Endothelial cell of umbilical vein (primary cell): ENCODE results near the gene CD80. TPM values are rescaled to one million over a fixed set of nuclear protein-coding genes. Genes with fewer than 3 reads are reported as not detected.

Experiments
- BruUV-seq: library from RNA; stranded (reverse); fragments of 400-500 nt; replicated peaks from 2 replicates; lab custom pipeline; 2021; lab: Mats Ljungman, UMichigan
- CTCF ChIA-PET: fragments of 300-600, 350-600 bp; sonication (Branson Sonifier 250); formaldehyde crosslinking; loops from one replicate; lab custom pipeline; 2021; ENCODE audit warnings: antibody characterized with exemption, inconsistent platforms; lab: Charles Lee
- POLR2A ChIA-PET: fragments of 300-600, 350-600 bp; sonication (Branson Sonifier 250); formaldehyde crosslinking; loops from one replicate; lab custom pipeline; 2021; ENCODE audit warnings: antibody characterized with exemption, inconsistent platforms; lab: Charles Lee
- DNase-seq: peaks from one replicate; pipeline ENCODE4 v3.0.0-alpha.2; 2011; ENCODE audit warnings: low read depth, low spot score
- FAIRE-seq: peaks from 2 replicates; lab custom pipeline; 2011; peaks lifted over from hg19 to GRCh38; lab: Jason Lieb, UNC
- H2AFZ ChIP-seq: 2 replicates; pipeline ENCODE4 v1.6.0; 2012; ENCODE audit warnings: low read depth, low read length, control low read depth, inconsistent platforms
- H3K27ac ChIP-seq: 2 replicates; pipeline ENCODE4 v1.5.1; 2011; ENCODE audit warnings: low read depth, mild to moderate bottlenecking, control low read depth, low read length, moderate library complexity; ENCODE audit not compliant: insufficient read depth
- H3K27me3 ChIP-seq, 2 experiments: 2 replicates each; pipeline versions ENCODE4 v1.6.0 to v1.6.1; 2011; ENCODE audit warnings: low read length in 2 of 2, mixed read lengths in 1 of 2; ENCODE audit not compliant: control insufficient read depth in 2 of 2, insufficient read depth in 2 of 2
- H3K36me3 ChIP-seq, 2 experiments: 2 replicates in 1 of 2; 3 replicates in 1 of 2; pipeline ENCODE4 v1.5.1; 2011; ENCODE audit warnings: low read length in 2 of 2, mild to moderate bottlenecking in 1 of 2, moderate library complexity in 1 of 2; ENCODE audit not compliant: control insufficient read depth in 2 of 2, insufficient read depth in 2 of 2; ENCODE audit errors: extremely low read depth in 1 of 2
- H3K4me1 ChIP-seq: 3 replicates; pipeline ENCODE4 v1.5.1; 2011; ENCODE audit warnings: mild to moderate bottlenecking, low read length; ENCODE audit not compliant: control insufficient read depth, insufficient read depth; ENCODE audit errors: extremely low read depth
- H3K4me2 ChIP-seq: 2 replicates; pipeline ENCODE4 v1.6.1; 2011; ENCODE audit warnings: low read length, control low read depth, mixed read lengths; ENCODE audit not compliant: insufficient read depth
- H3K4me3 ChIP-seq, 3 experiments: fragments of 200-600 bp in 1 of 3; sonication (generic), shearing (Covaris generic) in 1 of 3; replicated peaks in 1 of 3; 2 replicates each; pipeline ENCODE4 v1.5.1; 2011 to 2016; ENCODE audit warnings: control low read depth in 3 of 3, low read length in 3 of 3, mild to moderate bottlenecking in 2 of 3, inconsistent platforms in 1 of 3, low read depth in 1 of 3, moderate library complexity in 1 of 3; ENCODE audit not compliant: insufficient read depth in 1 of 3
- H3K79me2 ChIP-seq: 2 replicates; pipeline ENCODE4 v1.6.0; 2012; ENCODE audit warnings: low read length, inconsistent platforms; ENCODE audit not compliant: control insufficient read depth, insufficient read depth
- H3K9ac ChIP-seq: replicated peaks from 2 replicates; pipeline ENCODE3; 2011; ENCODE audit warnings: low read length, control low read depth; ENCODE audit not compliant: insufficient read depth; ENCODE audit errors: extremely low read depth
- H3K9me1 ChIP-seq: replicated peaks from 3 replicates; pipeline ENCODE4 v1.6.0; 2011; ENCODE audit warnings: mild to moderate bottlenecking, low read length; ENCODE audit not compliant: control insufficient read depth, insufficient read depth; ENCODE audit errors: extremely low read depth
- H3K9me3 ChIP-seq: replicated peaks from 2 replicates; pipeline ENCODE4 v1.5.1; 2012; ENCODE audit warnings: low read length, inconsistent platforms; ENCODE audit not compliant: control insufficient read depth, insufficient read depth
- H4K20me1 ChIP-seq: replicated peaks from 2 replicates; pipeline ENCODE3; 2011; ENCODE audit warnings: mild to moderate bottlenecking, low read length; ENCODE audit not compliant: control insufficient read depth, insufficient read depth; ENCODE audit errors: extremely low read depth
- CTCF ChIP-seq, 2 donors: IDR thresholded peaks; 1 replicate in 1 of 2; 2 replicates in 1 of 2; pipeline ENCODE4 v1.5.1; 2011; ENCODE audit warnings: low read length in 2 of 2, mild to moderate bottlenecking in 2 of 2, moderate library complexity in 2 of 2, control low read depth in 1 of 2, inconsistent platforms in 1 of 2, low read depth in 1 of 2; ENCODE audit not compliant: insufficient read depth in 1 of 2; ENCODE audit errors: extremely low read depth in 1 of 2
- EZH2 ChIP-seq: IDR thresholded peaks from 2 replicates; pipeline ENCODE4 v1.6.1; 2012; ENCODE audit warnings: borderline replicate concordance, low read depth, mild to moderate bottlenecking, moderate library complexity, low read length, inconsistent platforms; ENCODE audit not compliant: severe bottlenecking
- FOS ChIP-seq: IDR thresholded peaks from 2 replicates; pipeline ENCODE4 v1.6.1; 2011; ENCODE audit warnings: mild to moderate bottlenecking, low read length, moderate library complexity, borderline replicate concordance; ENCODE audit not compliant: insufficient read depth
- GATA2 ChIP-seq: IDR thresholded peaks from 2 replicates; pipeline ENCODE4 v1.7.0; 2011; ENCODE audit warnings: low read depth, mild to moderate bottlenecking, moderate library complexity, mixed read lengths, low read length; ENCODE audit not compliant: insufficient read length, insufficient read depth
- JUN ChIP-seq: IDR thresholded peaks from 2 replicates; pipeline ENCODE4 v1.6.1; 2011; ENCODE audit warnings: borderline replicate concordance, low read depth; ENCODE audit not compliant: insufficient read length, insufficient read depth
- MYC ChIP-seq: IDR thresholded peaks from one replicate; pipeline ENCODE4 v1.6.1; 2011; ENCODE audit warnings: mild to moderate bottlenecking, low read depth, low read length
- POLR2A ChIP-seq: IDR thresholded peaks from 2 replicates; pipeline ENCODE4 v1.6.1; 2012; ENCODE audit warnings: low read depth, mild to moderate bottlenecking, control low read depth, low read length
- POLR2AphosphoS5 ChIP-seq: IDR thresholded peaks from 2 replicates; pipeline ENCODE4 v1.6.1; 2012; ENCODE audit warnings: low read depth, mild to moderate bottlenecking, control low read depth, low read length, moderate library complexity; ENCODE audit not compliant: insufficient read depth
- dilution Hi-C: fragments of 300-500 bp; cut with MboI; formaldehyde crosslinking; loops from one replicate; pipeline ENCODE4 v1.15.0; 2019; ENCODE audit warnings: low sequenced_read_pairs; ENCODE audit not compliant: extremely low pct_ligation_motif_present
- intact Hi-C: fragments of 100-400 bp; cut with micrococcal nuclease; formaldehyde crosslinking; loops from one replicate; pipeline ENCODE4 v1.10.0; 2022
- polyA plus RNA-seq, 4 experiments: library from polyadenylated mRNA; depleted of rRNA in 3 of 4; stranded (reverse) in 3 of 4; unstranded in 1 of 4; fragments of >200 nt; gene quantifications; 2 replicates each; pipeline versions ENCODE4 v1.2.1 to v1.2.3, GENCODE V29; 2011 to 2012; ENCODE audit warnings: missing spikeins in 1 of 4
- total RNA-seq: library from RNA; stranded (reverse); gene quantifications from 2 replicates; pipeline ENCODE4 v1.2.3, GENCODE V29; 2021
- TF ChIP-seq, protein P1 (sequence below): IDR thresholded peaks from 2 replicates; pipeline ENCODE4 v1.6.1; 2011; ENCODE audit not compliant: insufficient read depth, insufficient read length

The CD80 gene
- total and polyA plus RNA-seq, 2 donors (not counting 3 experiments of a cell fraction or from before 2014, with no cell fraction given) = not detected

DNA sequence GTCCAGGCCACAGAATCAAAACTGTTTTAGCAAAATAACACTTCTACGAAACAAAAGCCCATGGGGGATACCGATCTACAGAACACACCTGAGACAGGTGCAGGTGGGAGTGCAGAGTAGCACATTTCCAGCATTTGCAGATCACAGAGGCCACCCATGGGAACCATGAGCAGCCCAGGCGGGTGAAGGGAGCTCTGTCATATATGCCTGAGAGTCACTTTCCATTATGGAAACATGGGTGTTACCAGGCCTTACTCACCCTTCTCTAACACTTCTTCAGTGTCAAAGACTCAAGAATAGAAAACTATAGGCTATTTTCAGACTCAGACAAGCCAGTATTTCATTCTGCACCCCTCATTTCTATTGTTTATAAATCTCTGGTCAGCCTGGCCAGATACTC lies 41.7 kb upstream of the CD80 start:
- Histone ChIP-seq H3K4me2 (no peak overlapping the region), H3K4me3 (no peak overlapping the region), H3K9me3 (no peaks in the 10 kb centered on the region), H3K27me3 (no peaks in the 10 kb centered on the region), H2AFZ (no peak overlapping the region), H3K4me1 (peaks cover 20% of the 10 kb centered on the region), H4K20me1 (no peaks in the 10 kb centered on the region), H3K9ac (no peak overlapping the region), H3K79me2 (no peaks in the 10 kb centered on the region), H3K36me3 (no peaks in the 10 kb centered on the region), H3K27ac (no peak overlapping the region), H3K9me1 (no peaks in the 10 kb centered on the region)
- dilution Hi-C loops (no loop called here), intact Hi-C loops (no loop called here)
- TF ChIP-seq POLR2A (no peak), MYC (no peak), FOS (no peak), EZH2 (no peak), POLR2AphosphoS5 (no peak), CTCF (IDR thresholded peaks at IDR 0.05; ENCODE audit: extremely low read depth in 1 of 2, insufficient read depth in 1 of 2, low read depth in 1 of 2, low read length in 2 of 2) (no peak), JUN (no peak), GATA2 (no peak)
- TF ChIP-seq, protein P1, sequence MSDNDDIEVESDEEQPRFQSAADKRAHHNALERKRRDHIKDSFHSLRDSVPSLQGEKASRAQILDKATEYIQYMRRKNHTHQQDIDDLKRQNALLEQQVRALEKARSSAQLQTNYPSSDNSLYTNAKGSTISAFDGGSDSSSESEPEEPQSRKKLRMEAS = no peak
- no TSS peak for BruUV-seq
- POLR2A ChIA-PET = no interaction called here
- no peak for DNase-seq
- no peak for FAIRE-seq
- CTCF ChIA-PET = interaction anchor here (0.9 to 2.2 kb wide), 7 partner anchors 15 to 80 kb away, joined by 3 to 9 read pairs (median 3); partner anchors contain the start of gene COX17
